H1 (cell line): ENCODE results near the gene SRPRB.

ENCODE experiments used
- FOSL1 ChIP-seq: IDR thresholded peaks from 2 replicates; pipeline ENCODE4 v1.6.1; 2011; ENCODE audit warnings: mild to moderate bottlenecking, low read depth, low read length, moderate library complexity; ENCODE audit not compliant: insufficient read depth
- HDAC2 ChIP-seq, 2 experiments: fragments of 300-600 bp in 1 of 2; sonication (generic) in 1 of 2; IDR thresholded peaks; 2 replicates each; pipeline ENCODE4 v1.6.1; 2011 to 2012; ENCODE audit warnings: low read depth in 2 of 2, low read length in 2 of 2, mild to moderate bottlenecking in 2 of 2, moderate library complexity in 2 of 2, borderline replicate concordance in 1 of 2, inconsistent platforms in 1 of 2
- POLR2A ChIP-seq, 2 experiments: IDR thresholded peaks; 1 replicate in 1 of 2; 2 replicates in 1 of 2; pipeline ENCODE4 v1.6.1; 2011; ENCODE audit warnings: low read depth in 2 of 2, low read length in 2 of 2, mild to moderate bottlenecking in 2 of 2; ENCODE audit errors: control extremely low read depth in 1 of 2
- RAD21 ChIP-seq, 2 experiments: IDR thresholded peaks in 1 of 2; conservative IDR thresholded peaks in 1 of 2; 2 replicates each; pipeline ENCODE4 v1.6.1; 2011; ENCODE audit warnings: low read depth in 2 of 2, low read length in 2 of 2, improper control_type of control experiment in 1 of 2, inconsistent platforms in 1 of 2, mild to moderate bottlenecking in 1 of 2, moderate library complexity in 1 of 2
- SUZ12 ChIP-seq: fragments of 200-600 bp; sonication (generic); IDR thresholded peaks from 2 replicates; pipeline ENCODE4 v1.6.1; 2012; ENCODE audit warnings: mild to moderate bottlenecking, inconsistent platforms, low read length, moderate library complexity, mixed read lengths
- TF ChIP-seq, protein P1 (sequence below), 3 experiments: IDR thresholded peaks; 1 replicate in 2 of 3; 2 replicates in 1 of 3; pipeline versions ENCODE4 v1.5.1 to v1.6.1; 2011; ENCODE audit warnings: low read length in 3 of 3, mild to moderate bottlenecking in 3 of 3, inconsistent platforms in 2 of 3, low read depth in 1 of 3, moderate library complexity in 1 of 3; ENCODE audit not compliant: insufficient read depth in 1 of 3; ENCODE audit errors: control extremely low read depth in 1 of 3

GRCh38 chr3:133850034-133850433 is 44.4 kb downstream of the SRPRB start:
- TF ChIP-seq, protein P1, sequence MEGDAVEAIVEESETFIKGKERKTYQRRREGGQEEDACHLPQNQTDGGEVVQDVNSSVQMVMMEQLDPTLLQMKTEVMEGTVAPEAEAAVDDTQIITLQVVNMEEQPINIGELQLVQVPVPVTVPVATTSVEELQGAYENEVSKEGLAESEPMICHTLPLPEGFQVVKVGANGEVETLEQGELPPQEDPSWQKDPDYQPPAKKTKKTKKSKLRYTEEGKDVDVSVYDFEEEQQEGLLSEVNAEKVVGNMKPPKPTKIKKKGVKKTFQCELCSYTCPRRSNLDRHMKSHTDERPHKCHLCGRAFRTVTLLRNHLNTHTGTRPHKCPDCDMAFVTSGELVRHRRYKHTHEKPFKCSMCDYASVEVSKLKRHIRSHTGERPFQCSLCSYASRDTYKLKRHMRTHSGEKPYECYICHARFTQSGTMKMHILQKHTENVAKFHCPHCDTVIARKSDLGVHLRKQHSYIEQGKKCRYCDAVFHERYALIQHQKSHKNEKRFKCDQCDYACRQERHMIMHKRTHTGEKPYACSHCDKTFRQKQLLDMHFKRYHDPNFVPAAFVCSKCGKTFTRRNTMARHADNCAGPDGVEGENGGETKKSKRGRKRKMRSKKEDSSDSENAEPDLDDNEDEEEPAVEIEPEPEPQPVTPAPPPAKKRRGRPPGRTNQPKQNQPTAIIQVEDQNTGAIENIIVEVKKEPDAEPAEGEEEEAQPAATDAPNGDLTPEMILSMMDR (IDR thresholded peaks at IDR 0.05; ENCODE audit: control extremely low read depth in 1 of 3, insufficient read depth in 1 of 3, low read depth in 1 of 3, low read length in 3 of 3) = no peak
- TF ChIP-seq POLR2A (IDR thresholded peaks at IDR 0.05; ENCODE audit: control extremely low read depth in 1 of 2, low read depth in 2 of 2, low read length in 2 of 2) (no peak), SUZ12 (no peak), RAD21 (IDR thresholded peaks at IDR 0.05 in 1 of 2, conservative IDR thresholded peaks at IDR 0.05 in 1 of 2; ENCODE audit: low read depth in 2 of 2, low read length in 2 of 2) (no peak), HDAC2 (IDR thresholded peaks at IDR 0.05; ENCODE audit: borderline replicate concordance in 1 of 2, low read depth in 2 of 2, low read length in 2 of 2) (no peak), FOSL1 (no peak)
